Peyer's patch (tissue), 4 donors: ENCODE measurements around the gene ADAM17. TPM values are rescaled to one million over a fixed set of nuclear protein-coding genes. Genes with fewer than 3 reads are reported as not detected.

Experiments
- DNase-seq, 3 donors: peaks; one replicate each; pipeline ENCODE4 v3.0.0-alpha.2; 2017 to 2019
- H3K27ac ChIP-seq, 4 donors: fragments of 200-600 bp; sonication (generic); one replicate each; pipeline ENCODE4 v1.5.1; 2016 to 2019
- H3K27me3 ChIP-seq, 2 donors: fragments of 200-600 bp; sonication (generic); one replicate each; pipeline ENCODE4 v1.5.1; 2019
- H3K36me3 ChIP-seq, 3 donors: fragments of 200-600 bp; sonication (generic); one replicate each; pipeline ENCODE4 v1.5.1; 2016 to 2019
- H3K4me1 ChIP-seq, 4 donors: fragments of 200-600 bp; sonication (generic); one replicate each; pipeline ENCODE4 v1.5.1; 2016 to 2019
- H3K4me3 ChIP-seq, 4 donors: fragments of 200-600 bp; sonication (generic); 1 replicate in 3 of 4; 2 replicates in 1 of 4; pipeline ENCODE4 v1.5.1; 2016 to 2019; ENCODE audit warnings: mild to moderate bottlenecking in 1 of 4
- H3K9me3 ChIP-seq, 4 donors: fragments of 200-600 bp; sonication (generic); one replicate each; pipeline ENCODE4 v1.5.1; 2016 to 2019; ENCODE audit warnings: mild to moderate bottlenecking in 1 of 4
- CTCF ChIP-seq, 6 experiments: fragments of 450-650 bp in 4 of 6; fragments of 200-600 bp in 2 of 6; sonication (generic) in 1 of 6; IDR thresholded peaks; one replicate each; pipeline ENCODE4 v1.5.1; 2017 to 2019; ENCODE audit warnings: antibody characterized with exemption in 6 of 6, mild to moderate bottlenecking in 3 of 6, moderate library complexity in 1 of 6
- POLR2A ChIP-seq, 2 donors: fragments of 450-650 bp; IDR thresholded peaks; one replicate each; pipeline ENCODE4 v1.5.1; 2017; ENCODE audit warnings: antibody characterized with exemption in 2 of 2, mild to moderate bottlenecking in 2 of 2, moderate library complexity in 2 of 2
- total RNA-seq, 4 donors: library from RNA; depleted of rRNA; stranded (reverse); fragments of >200 nt; gene quantifications; one replicate each; pipeline ENCODE4 v1.1.0, GENCODE V29; 2016

The ADAM17 gene
- total RNA-seq, 4 donors from 2014 or later: 10.5 to 45.4 (median 21.0) TPM

DNA sequence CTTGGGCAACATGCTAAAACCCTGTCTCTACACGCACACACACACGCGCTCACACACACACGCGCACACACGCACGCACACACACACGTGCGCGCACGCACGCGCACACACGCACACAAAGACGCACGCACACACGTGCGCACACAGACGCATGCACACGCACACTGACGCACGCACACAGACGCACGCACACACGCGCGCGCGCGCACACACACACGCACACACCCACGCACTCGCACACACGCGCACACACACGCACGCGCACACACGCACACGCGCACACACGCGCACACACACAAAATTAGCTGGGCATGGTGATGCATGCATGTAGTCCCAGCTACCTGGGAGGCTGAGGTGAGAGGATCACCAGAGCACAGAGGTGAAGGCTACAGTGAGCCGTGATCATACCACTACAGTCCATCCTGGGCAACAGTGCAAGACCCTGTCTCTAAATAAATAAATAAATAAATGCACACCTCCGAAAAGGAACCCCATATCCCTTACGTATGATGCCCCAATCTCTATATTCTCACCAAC lies 89.4 kb downstream of the ADAM17 start:
- TF ChIP-seq POLR2A (IDR thresholded peaks at IDR 0.05) (no peak), CTCF (IDR thresholded peaks at IDR 0.05) (no peak)

DNA sequence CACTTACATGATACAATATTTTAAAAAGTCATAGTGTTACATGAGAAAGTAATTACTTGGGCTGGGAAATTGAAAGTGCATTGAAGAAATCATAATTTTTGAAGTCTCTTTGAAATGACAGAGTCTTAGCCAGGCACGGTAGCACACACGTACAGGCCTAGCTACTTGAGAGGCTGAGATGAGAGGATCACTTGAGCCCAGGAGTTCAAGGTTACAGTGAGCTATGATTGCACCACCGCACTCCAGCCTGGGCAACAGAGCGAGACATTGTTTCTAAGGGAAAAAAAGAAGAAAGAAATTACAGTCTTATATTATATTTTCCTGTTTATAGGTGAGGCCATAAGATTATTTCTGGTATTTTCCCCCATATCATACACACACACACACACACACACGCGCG lies 90.5 kb downstream of the ADAM17 start:
- no peaks in the 10 kb centered on the region for H3K4me1 ChIP-seq
- no peak for DNase-seq
- H3K4me3 ChIP-seq: no peak overlapping the region
- no peaks in the 10 kb centered on the region for H3K9me3 ChIP-seq
- TF ChIP-seq CTCF (IDR thresholded peaks at IDR 0.05): no peak
- H3K27ac ChIP-seq: no peak overlapping the region
- H3K27me3 ChIP-seq: no peaks in the 10 kb centered on the region
- H3K36me3 ChIP-seq: peaks cover 0 to 27% (median 0%) of the 10 kb centered on the region in 3 donors

More for the DNA sequence above, 89.4 kb downstream of the ADAM17 start:
- Histone ChIP-seq H3K9me3 (no peaks in the 10 kb centered on the region), H3K27me3 (no peaks in the 10 kb centered on the region), H3K4me3 (no peak overlapping the region), H3K4me1 (no peaks in the 10 kb centered on the region), H3K27ac (no peak overlapping the region), H3K36me3 (peaks cover 0 to 20% (median 0%) of the 10 kb centered on the region in 3 donors)
- DNase-seq: no peak

DNA sequence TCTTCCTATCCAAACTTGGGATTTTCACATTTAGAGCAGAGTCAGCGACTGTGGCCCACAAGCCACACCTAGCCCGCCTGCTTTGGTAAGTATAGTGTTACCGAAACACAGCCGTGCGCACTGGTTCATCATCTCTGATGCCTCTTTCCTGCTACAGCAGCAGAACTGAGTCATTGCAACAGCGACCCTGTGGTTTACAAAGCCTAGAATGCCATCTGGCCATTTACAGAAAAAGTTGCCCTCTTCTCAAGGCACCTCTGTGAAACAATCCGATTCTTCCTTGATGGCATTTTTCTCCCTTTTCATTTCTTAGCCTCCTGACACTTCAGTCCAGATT lies 92.0 kb downstream of the ADAM17 start:
- DNase-seq: no peak
- Histone ChIP-seq H3K4me1 (no peaks in the 10 kb centered on the region), H3K27me3 (no peaks in the 10 kb centered on the region), H3K27ac (no peak overlapping the region), H3K9me3 (no peaks in the 10 kb centered on the region), H3K36me3 (peaks cover 0 to 34% (median 0%) of the 10 kb centered on the region in 3 donors), H3K4me3 (no peak overlapping the region)
- no peak for TF ChIP-seq POLR2A (IDR thresholded peaks at IDR 0.05)
- no peak for TF ChIP-seq CTCF (IDR thresholded peaks at IDR 0.05)

DNA sequence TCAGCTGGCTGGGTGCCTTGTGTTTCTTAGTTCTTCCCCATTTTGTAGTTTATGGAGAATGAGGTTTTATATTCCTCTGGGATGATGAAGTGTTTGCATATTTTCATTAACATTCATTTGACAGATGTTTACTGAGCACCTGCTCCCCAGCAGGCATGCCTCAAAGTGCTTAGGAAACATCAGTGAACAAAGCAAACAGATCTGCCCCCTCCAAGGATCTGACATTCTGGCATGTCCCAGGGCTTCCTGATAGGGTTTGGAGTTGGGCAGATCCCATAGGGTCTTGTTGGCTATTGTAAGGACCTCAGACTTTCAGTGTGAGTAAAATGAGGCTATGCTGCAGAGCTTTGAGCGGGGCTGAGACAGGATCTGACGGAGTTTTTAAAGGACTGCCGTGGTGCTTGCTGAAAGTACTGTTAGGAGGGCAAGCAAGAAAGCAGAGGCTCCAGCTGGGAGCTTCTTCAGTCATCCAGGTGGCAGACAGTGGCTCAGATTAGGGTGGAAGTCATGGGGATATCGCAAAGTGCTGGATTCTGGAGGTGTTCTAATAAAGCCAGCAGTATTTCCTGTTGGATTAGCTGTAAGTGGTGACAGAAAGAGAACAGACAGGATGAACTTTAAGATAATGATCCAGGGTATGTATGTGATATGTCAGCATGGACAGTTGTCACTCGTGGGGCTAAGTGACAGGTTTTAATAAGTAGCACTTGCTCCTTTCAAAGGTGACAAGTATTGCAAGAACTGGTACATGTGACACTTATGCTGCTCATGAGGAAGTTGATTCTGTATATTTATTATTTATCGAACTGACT lies 92.5 kb downstream of the ADAM17 start:
- Histone ChIP-seq H3K9me3 (no peaks in the 10 kb centered on the region), H3K27me3 (no peaks in the 10 kb centered on the region), H3K4me1 (no peaks in the 10 kb centered on the region), H3K36me3 (peaks cover 0 to 37% (median 0%) of the 10 kb centered on the region in 3 donors), H3K4me3 (no peak overlapping the region), H3K27ac (no peak overlapping the region)
- TF ChIP-seq POLR2A (IDR thresholded peaks at IDR 0.05): no peak
- no peak for TF ChIP-seq CTCF (IDR thresholded peaks at IDR 0.05)
- no peak for DNase-seq

- Histone ChIP-seq H3K27ac (no peak overlapping the region), H3K36me3 (peaks cover 0 to 39% (median 0%) of the 10 kb centered on the region in 3 donors), H3K27me3 (no peaks in the 10 kb centered on the region), H3K9me3 (no peaks in the 10 kb centered on the region), H3K4me1 (no peaks in the 10 kb centered on the region), H3K4me3 (no peak overlapping the region)
- TF ChIP-seq CTCF (IDR thresholded peaks at IDR 0.05) (no peak), POLR2A (IDR thresholded peaks at IDR 0.05) (no peak)
- no peak for DNase-seq
Measured at GRCh38 chr2:9462313-9462712, 93.3 kb downstream of the ADAM17 start.
